LNCAP (cell line): Measurements from ENCODE around the gene MACROD2.

Experiments used
- CTCF ChIP-seq: fragments of 450-650 bp; IDR thresholded peaks from 2 replicates; pipeline ENCODE4 v1.5.1; 2017; ENCODE audit warnings: mild to moderate bottlenecking

Gene MACROD2

GRCh38 chr20:15905661-15906060, 1910.3 kb downstream of the MACROD2 start:
- TF ChIP-seq CTCF, result no peak

GRCh38 chr20:15909995-15910394, 1914.7 kb downstream of the MACROD2 start:
- no peak for TF ChIP-seq CTCF

- TF ChIP-seq CTCF, result no peak
Observed at GRCh38 chr20:15911581-15911980, 1916.3 kb downstream of the MACROD2 start.

- TF ChIP-seq CTCF, result no peak
Observed at GRCh38 chr20:15913391-15914025, 1918.2 kb downstream of the MACROD2 start.

- TF ChIP-seq CTCF, result no peak
Observed at GRCh38 chr20:15916623-15917022, 1921.3 kb downstream of the MACROD2 start.

GRCh38 chr20:15917283-15917682, 1922.0 kb downstream of the MACROD2 start:
- no peak for TF ChIP-seq CTCF

- TF ChIP-seq CTCF, result no peak
Observed at GRCh38 chr20:15918631-15919030, 1923.3 kb downstream of the MACROD2 start.

GRCh38 chr20:15919118-15919517, 1923.8 kb downstream of the MACROD2 start:
- no peak for TF ChIP-seq CTCF
